ENCODE results near the gene NPEPPS. TPM values are rescaled to one million over a fixed set of nuclear protein-coding genes. Genes with fewer than 3 reads are reported as not detected.
A peak's percentile ranks its signal among the peaks of the same experiment; 100 is the strongest.

The NPEPPS gene
- total RNA-seq, 1 experiment from 2014 or later, result 207 TPM

GRCh38 chr17:47650525-47651522, 119.9 kb downstream of the NPEPPS start (continued):
- TF ChIP-seq EZH2 (IDR thresholded peaks at IDR 0.05), result no peak
- peak; percentile 93 for TF ChIP-seq MAX (IDR thresholded peaks at IDR 0.05)
- TF ChIP-seq TCF7L2 (IDR thresholded peaks at IDR 0.05; ENCODE audit: borderline replicate concordance, extremely low read depth, insufficient read depth, insufficient read length), result no peak
- TF ChIP-seq SIN3A (IDR thresholded peaks at IDR 0.05; ENCODE audit: low read depth), result peak; percentile 24; the same call in 1 of the 2 replicates
- TF ChIP-seq JUND (IDR thresholded peaks at IDR 0.05), result no peak
- TF ChIP-seq FOSL1 (IDR thresholded peaks at IDR 0.05; ENCODE audit: low read depth), result no peak
- peak; percentile 93 for TF ChIP-seq ZFX (IDR thresholded peaks at IDR 0.05)

- H3K9me2 ChIP-seq (ENCODE audit: insufficient read depth), result no peaks in the 10 kb centered on the region
- peak overlapping the region; percentile 92; the same call in 1 of the 2 replicates for H3K27ac ChIP-seq (ENCODE audit: low read depth, low read length)
- DNase-seq (ENCODE audit: low read depth, low spot score) (no peak), ATAC-seq (no peak)
- H3K79me2 ChIP-seq (ENCODE audit: insufficient read depth, low read length), result peaks cover 72% of the 10 kb centered on the region
- no peaks in the 10 kb centered on the region for H3K9me3 ChIP-seq (ENCODE audit: control insufficient read depth in 1 of 2, insufficient read depth in 1 of 2, low read depth in 1 of 2, low read length in 2 of 2)
- peaks cover 46 to 53% of the 10 kb centered on the region in 2 experiments for H3K36me3 ChIP-seq (ENCODE audit: control insufficient read depth in 1 of 2, insufficient read depth in 2 of 2, low read length in 2 of 2)
- H4K20me1 ChIP-seq (ENCODE audit: insufficient read depth), result peaks cover 32% of the 10 kb centered on the region; the same call in 1 of the 2 replicates
- CTCF ChIA-PET, result interaction anchor here (1.9 kb wide), 1 partner anchor 12 kb away, joined by 11 read pairs; no protein-coding TSS in a partner anchor
- POLR2A ChIA-PET, result interaction anchor here (1.6 kb wide), 1 partner anchor 14 kb away, joined by 5 read pairs; no protein-coding TSS in a partner anchor
- peak overlapping the region; percentile 73 to 78 for H3K4me3 ChIP-seq (replicated peaks in 1 of 2; ENCODE audit: low read depth in 1 of 2, low read length in 2 of 2)
- RAD21 ChIA-PET (ENCODE audit: low non-redundant PET in 1 of 2, low total read pairs in 2 of 2, uncharacterized antibody in 2 of 2, unreplicated experiment in 2 of 2), result no interaction called here
- H3K9ac ChIP-seq (ENCODE audit: low read length), result peak overlapping the region; percentile 97
- no peaks in the 10 kb centered on the region for H3K27me3 ChIP-seq (ENCODE audit: insufficient read depth, low read length)
- intact Hi-C loops (cut with micrococcal nuclease), result loop anchor here (10.0 kb wide), 1 partner anchor 243 kb away; the partner anchor contains the start of gene SP2
- BruUV-seq (replicated peaks), result no TSS peak
- H3K4me2 ChIP-seq (ENCODE audit: low read length), result peak overlapping the region; percentile 71
- peaks cover 14 to 21% of the 10 kb centered on the region in 2 experiments; a peak in 3 of 4 replicates for H3K4me1 ChIP-seq (ENCODE audit: control insufficient read depth in 1 of 2, insufficient read depth in 2 of 2, low read length in 2 of 2)
- H2AFZ ChIP-seq (ENCODE audit: low read depth, low read length, poor library complexity, severe bottlenecking), result no peak overlapping the region
- TF ChIP-seq FOSL1 (IDR thresholded peaks at IDR 0.05; ENCODE audit: low read depth) (no peak), SRF (IDR thresholded peaks at IDR 0.05; ENCODE audit: low read depth) (no peak), ATF3 (IDR thresholded peaks at IDR 0.05) (no peak), ZBTB33 (IDR thresholded peaks at IDR 0.05; ENCODE audit: extremely low read depth, insufficient replicate concordance, low read length) (no peak), TCF7L2 (IDR thresholded peaks at IDR 0.05; ENCODE audit: borderline replicate concordance, extremely low read depth, insufficient read depth, insufficient read length) (no peak), YY1 (IDR thresholded peaks at IDR 0.05; ENCODE audit: extremely low read depth, insufficient replicate concordance, low read depth, low read length) (no peak), REST (IDR thresholded peaks at IDR 0.05; ENCODE audit: low read depth) (no peak), CBX3 (IDR thresholded peaks at IDR 0.05; ENCODE audit: low read depth) (no peak), JUND (IDR thresholded peaks at IDR 0.05) (no peak), CEBPB (IDR thresholded peaks at IDR 0.05; ENCODE audit: low read depth) (no peak), EGR1 (IDR thresholded peaks at IDR 0.05; ENCODE audit: low read depth) (no peak)
Observed at GRCh38 chr17:47651704-47652103, 120.8 kb downstream of the NPEPPS start.

Data from HCT116 (cell line).